ENCODE measurements around the gene RASSF9. TPM values are rescaled to one million over a fixed set of nuclear protein-coding genes. Genes with fewer than 3 reads are reported as not detected.

The RASSF9 gene
- total RNA-seq, 1 donor from 2014 or later, result 2.6 TPM

DNA sequence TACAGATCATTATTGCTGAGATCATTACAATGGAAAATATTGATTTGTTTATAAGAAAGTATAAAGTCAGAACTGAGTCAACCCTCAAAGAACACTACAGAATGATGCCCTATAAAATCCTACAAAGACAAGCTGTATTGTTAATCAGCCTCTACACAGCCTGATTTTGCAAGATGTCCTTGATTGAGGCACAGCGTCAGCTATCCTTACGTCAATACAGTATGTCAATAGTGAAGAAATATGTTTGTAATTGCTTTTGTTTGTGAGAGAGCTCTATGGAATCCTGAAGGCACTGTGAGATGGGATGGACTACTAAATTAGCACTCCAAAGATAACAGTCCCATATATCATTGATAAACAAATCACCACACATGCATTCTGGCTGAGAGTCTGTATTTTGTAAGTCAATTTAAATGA, 70.7 kb downstream of the RASSF9 start:
- no peaks in the 10 kb centered on the region for H3K4me1 ChIP-seq (ENCODE audit: control insufficient read depth in 3 of 3, insufficient read depth in 3 of 3, low read length in 3 of 3)
- no peak overlapping the region for H3K27ac ChIP-seq (ENCODE audit: low read depth, low read length)
- H3K9me3 ChIP-seq (ENCODE audit: control insufficient read depth in 3 of 3, low read length in 3 of 3), result no peaks in the 10 kb centered on the region

DNA sequence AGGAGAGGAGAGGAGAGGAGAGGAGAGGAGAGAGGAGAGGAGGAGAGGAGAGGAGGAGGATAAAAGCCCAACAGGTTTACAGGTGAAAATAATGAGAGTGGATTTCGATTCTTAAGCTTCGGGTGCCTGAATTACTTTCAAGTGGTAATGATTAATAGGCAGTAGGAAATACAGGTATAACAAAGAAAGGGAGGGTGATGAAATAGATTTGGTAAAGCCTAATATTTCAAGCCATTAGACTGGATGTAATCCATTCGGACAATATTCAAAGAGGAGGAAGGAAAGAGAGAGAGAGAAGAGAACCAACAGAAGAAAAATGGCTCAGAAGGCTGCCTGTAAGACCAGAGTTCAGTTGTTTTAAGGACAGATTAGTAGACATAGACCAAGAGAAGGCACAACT, 76.6 kb downstream of the RASSF9 start:
- Histone ChIP-seq H3K9ac (ENCODE audit: low read depth in 1 of 3, low read length in 3 of 3) (no peak overlapping the region), H3K36me3 (ENCODE audit: control insufficient read depth in 3 of 3, insufficient read depth in 3 of 3, low read length in 3 of 3) (no peaks in the 10 kb centered on the region), H3K27ac (ENCODE audit: low read depth, low read length) (no peak overlapping the region)

More for the DNA sequence above, 70.7 kb downstream of the RASSF9 start:
- H3K36me3 ChIP-seq (ENCODE audit: control insufficient read depth in 3 of 3, insufficient read depth in 3 of 3, low read length in 3 of 3), result no peaks in the 10 kb centered on the region
- no peak overlapping the region for H3K4me3 ChIP-seq (ENCODE audit: low read length in 3 of 3)
- no peak overlapping the region for H3K9ac ChIP-seq (ENCODE audit: low read depth in 1 of 3, low read length in 3 of 3)
- H3K27me3 ChIP-seq (ENCODE audit: control insufficient read depth in 3 of 3, insufficient read depth in 3 of 3, low read length in 3 of 3), result no peaks in the 10 kb centered on the region

DNA sequence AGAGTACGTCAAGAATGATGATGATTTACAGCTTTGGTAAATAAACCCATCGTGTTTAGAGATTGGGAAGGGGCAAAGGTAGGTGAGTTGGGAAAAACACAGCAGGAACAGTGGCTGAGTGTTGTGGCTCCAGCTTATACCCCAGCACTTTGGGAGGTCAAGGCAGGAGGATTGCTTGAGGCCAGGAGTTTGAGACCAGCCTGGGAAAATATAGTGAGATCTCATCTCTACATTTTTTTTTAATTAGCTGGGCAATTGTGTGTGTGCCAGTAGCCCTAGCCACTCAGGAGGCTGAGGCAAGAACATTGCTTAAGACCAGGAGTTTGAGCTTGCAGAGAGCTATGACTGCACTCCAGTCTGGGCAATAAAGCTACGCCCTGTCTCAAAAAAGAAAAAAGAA, 77.1 kb downstream of the RASSF9 start:
- H3K9ac ChIP-seq (ENCODE audit: low read depth in 1 of 3, low read length in 3 of 3), result no peak overlapping the region
- H3K4me3 ChIP-seq (ENCODE audit: low read length in 3 of 3), result no peak overlapping the region
- H3K27me3 ChIP-seq (ENCODE audit: control insufficient read depth in 3 of 3, insufficient read depth in 3 of 3, low read length in 3 of 3), result no peaks in the 10 kb centered on the region
- H3K4me1 ChIP-seq (ENCODE audit: control insufficient read depth in 3 of 3, insufficient read depth in 3 of 3, low read length in 3 of 3), result no peaks in the 10 kb centered on the region
- no peak overlapping the region for H3K27ac ChIP-seq (ENCODE audit: low read depth, low read length)
- no peaks in the 10 kb centered on the region for H3K36me3 ChIP-seq (ENCODE audit: control insufficient read depth in 3 of 3, insufficient read depth in 3 of 3, low read length in 3 of 3)
- H3K9me3 ChIP-seq (ENCODE audit: control insufficient read depth in 3 of 3, low read length in 3 of 3), result no peaks in the 10 kb centered on the region

More for the DNA sequence above, 76.6 kb downstream of the RASSF9 start:
- no peaks in the 10 kb centered on the region for H3K4me1 ChIP-seq (ENCODE audit: control insufficient read depth in 3 of 3, insufficient read depth in 3 of 3, low read length in 3 of 3)
- no peaks in the 10 kb centered on the region for H3K9me3 ChIP-seq (ENCODE audit: control insufficient read depth in 3 of 3, low read length in 3 of 3)
- H3K27me3 ChIP-seq (ENCODE audit: control insufficient read depth in 3 of 3, insufficient read depth in 3 of 3, low read length in 3 of 3), result no peaks in the 10 kb centered on the region
- H3K4me3 ChIP-seq (ENCODE audit: low read length in 3 of 3), result no peak overlapping the region

DNA sequence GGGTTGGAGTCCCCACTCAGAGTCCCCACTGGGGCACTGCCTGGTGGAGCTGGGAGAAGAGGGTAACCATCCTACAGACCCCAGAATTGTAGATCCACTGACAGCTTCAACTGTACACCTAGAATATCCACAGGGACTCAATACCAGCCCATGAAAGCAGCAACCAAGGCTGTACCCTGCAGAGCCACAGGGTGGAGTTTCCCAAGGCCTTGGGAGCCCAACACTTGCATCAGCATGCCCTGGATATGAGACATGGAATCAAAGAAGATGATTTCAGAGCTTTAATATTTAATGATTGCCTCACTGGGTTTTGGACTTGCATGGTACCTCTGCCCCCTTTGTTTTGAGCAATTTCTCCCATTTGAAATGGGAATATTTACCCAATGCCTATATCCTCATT, 80.4 kb downstream of the RASSF9 start:
- H3K9ac ChIP-seq (ENCODE audit: low read depth in 1 of 3, low read length in 3 of 3), result no peak overlapping the region
- no peaks in the 10 kb centered on the region for H3K9me3 ChIP-seq (ENCODE audit: control insufficient read depth in 3 of 3, low read length in 3 of 3)
- no peaks in the 10 kb centered on the region for H3K27me3 ChIP-seq (ENCODE audit: control insufficient read depth in 3 of 3, insufficient read depth in 3 of 3, low read length in 3 of 3)
- no peaks in the 10 kb centered on the region for H3K4me1 ChIP-seq (ENCODE audit: control insufficient read depth in 3 of 3, insufficient read depth in 3 of 3, low read length in 3 of 3)
- H3K4me3 ChIP-seq (ENCODE audit: low read length in 3 of 3), result no peak overlapping the region
- H3K36me3 ChIP-seq (ENCODE audit: control insufficient read depth in 3 of 3, insufficient read depth in 3 of 3, low read length in 3 of 3), result no peaks in the 10 kb centered on the region
- H3K27ac ChIP-seq (ENCODE audit: low read depth, low read length), result no peak overlapping the region

Other genes starting within 250 kb of the RASSF9 start
- gene NTS, start 37.9 kb upstream of the RASSF9 start, total RNA-seq, result 2.6 TPM

Measured in skeletal muscle tissue (tissue), 4 donors.